ENCODE data around the gene PPP4R4. TPM values are rescaled to one million over a fixed set of nuclear protein-coding genes. Genes with fewer than 3 reads are reported as not detected.

The PPP4R4 gene
- polyA plus RNA-seq, 1 donor from 2014 or later = 4.8 TPM

DNA sequence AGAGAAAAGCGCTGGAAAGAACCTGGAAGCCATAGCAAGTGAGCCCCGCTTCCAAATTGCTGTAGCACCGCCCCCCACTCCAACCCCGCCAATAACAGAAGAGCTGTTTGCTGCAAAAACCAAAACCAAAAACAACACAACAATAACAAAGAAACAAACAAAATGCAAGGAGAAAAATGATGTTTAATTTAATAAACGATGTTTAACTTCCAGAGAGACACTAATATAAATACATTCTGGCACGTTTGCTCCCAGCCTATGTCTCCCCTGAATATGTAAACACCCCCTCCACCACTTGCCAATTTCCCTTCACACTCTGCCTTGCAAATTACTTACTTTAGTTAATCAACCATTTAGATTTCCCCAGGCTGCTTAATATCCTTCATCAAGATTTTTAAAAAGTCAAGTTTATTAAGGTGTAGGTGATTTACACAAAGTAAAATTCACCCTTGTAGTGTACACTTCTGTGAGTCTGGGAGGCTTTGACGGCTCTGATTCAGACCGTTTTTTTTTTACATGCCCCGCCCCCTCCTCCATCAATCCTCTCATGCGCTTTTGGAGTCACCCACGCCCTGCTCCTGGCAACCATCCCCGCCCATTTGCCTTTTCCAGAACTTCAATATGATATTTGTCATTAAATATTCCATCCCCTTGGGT is 44.2 kb upstream of the PPP4R4 start:
- no peaks in the 10 kb centered on the region for H3K9me2 ChIP-seq (ENCODE audit: insufficient read depth, low read length)
- H3K9ac ChIP-seq (ENCODE audit: low read length) = peak overlapping the region; percentile 51
- H3K36me3 ChIP-seq (ENCODE audit: insufficient read depth, low read length) = no peaks in the 10 kb centered on the region
- H3K9me3 ChIP-seq (ENCODE audit: low read length) = no peaks in the 10 kb centered on the region
- no peaks in the 10 kb centered on the region for H3K27me3 ChIP-seq (ENCODE audit: insufficient read depth, low read depth, low read length)
- H3F3A ChIP-seq (ENCODE audit: insufficient read depth, low read length, poor library complexity, severe bottlenecking) = no peaks in the 10 kb centered on the region
- H2AFZ ChIP-seq (ENCODE audit: low read depth, low read length) = peak overlapping the region; percentile 37
- H3K27ac ChIP-seq (ENCODE audit: low read length) = no peak overlapping the region
- no peak for TF ChIP-seq EZH2 (IDR thresholded peaks at IDR 0.05; ENCODE audit: borderline replicate concordance, insufficient read depth, low read length, poor library complexity, severe bottlenecking)
- no peak for TF ChIP-seq RAD21 (conservative IDR thresholded peaks at IDR 0.05)
- TF ChIP-seq, protein P1, sequence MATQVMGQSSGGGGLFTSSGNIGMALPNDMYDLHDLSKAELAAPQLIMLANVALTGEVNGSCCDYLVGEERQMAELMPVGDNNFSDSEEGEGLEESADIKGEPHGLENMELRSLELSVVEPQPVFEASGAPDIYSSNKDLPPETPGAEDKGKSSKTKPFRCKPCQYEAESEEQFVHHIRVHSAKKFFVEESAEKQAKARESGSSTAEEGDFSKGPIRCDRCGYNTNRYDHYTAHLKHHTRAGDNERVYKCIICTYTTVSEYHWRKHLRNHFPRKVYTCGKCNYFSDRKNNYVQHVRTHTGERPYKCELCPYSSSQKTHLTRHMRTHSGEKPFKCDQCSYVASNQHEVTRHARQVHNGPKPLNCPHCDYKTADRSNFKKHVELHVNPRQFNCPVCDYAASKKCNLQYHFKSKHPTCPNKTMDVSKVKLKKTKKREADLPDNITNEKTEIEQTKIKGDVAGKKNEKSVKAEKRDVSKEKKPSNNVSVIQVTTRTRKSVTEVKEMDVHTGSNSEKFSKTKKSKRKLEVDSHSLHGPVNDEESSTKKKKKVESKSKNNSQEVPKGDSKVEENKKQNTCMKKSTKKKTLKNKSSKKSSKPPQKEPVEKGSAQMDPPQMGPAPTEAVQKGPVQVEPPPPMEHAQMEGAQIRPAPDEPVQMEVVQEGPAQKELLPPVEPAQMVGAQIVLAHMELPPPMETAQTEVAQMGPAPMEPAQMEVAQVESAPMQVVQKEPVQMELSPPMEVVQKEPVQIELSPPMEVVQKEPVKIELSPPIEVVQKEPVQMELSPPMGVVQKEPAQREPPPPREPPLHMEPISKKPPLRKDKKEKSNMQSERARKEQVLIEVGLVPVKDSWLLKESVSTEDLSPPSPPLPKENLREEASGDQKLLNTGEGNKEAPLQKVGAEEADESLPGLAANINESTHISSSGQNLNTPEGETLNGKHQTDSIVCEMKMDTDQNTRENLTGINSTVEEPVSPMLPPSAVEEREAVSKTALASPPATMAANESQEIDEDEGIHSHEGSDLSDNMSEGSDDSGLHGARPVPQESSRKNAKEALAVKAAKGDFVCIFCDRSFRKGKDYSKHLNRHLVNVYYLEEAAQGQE (IDR thresholded peaks at IDR 0.05; ENCODE audit: borderline replicate concordance) = no peak
- TF ChIP-seq SMC3 (conservative IDR thresholded peaks at IDR 0.05; ENCODE audit: poor library complexity) = no peak
- TF ChIP-seq TAF1 (IDR thresholded peaks at IDR 0.05; ENCODE audit: low read depth) = no peak
- TF ChIP-seq, protein P2, sequence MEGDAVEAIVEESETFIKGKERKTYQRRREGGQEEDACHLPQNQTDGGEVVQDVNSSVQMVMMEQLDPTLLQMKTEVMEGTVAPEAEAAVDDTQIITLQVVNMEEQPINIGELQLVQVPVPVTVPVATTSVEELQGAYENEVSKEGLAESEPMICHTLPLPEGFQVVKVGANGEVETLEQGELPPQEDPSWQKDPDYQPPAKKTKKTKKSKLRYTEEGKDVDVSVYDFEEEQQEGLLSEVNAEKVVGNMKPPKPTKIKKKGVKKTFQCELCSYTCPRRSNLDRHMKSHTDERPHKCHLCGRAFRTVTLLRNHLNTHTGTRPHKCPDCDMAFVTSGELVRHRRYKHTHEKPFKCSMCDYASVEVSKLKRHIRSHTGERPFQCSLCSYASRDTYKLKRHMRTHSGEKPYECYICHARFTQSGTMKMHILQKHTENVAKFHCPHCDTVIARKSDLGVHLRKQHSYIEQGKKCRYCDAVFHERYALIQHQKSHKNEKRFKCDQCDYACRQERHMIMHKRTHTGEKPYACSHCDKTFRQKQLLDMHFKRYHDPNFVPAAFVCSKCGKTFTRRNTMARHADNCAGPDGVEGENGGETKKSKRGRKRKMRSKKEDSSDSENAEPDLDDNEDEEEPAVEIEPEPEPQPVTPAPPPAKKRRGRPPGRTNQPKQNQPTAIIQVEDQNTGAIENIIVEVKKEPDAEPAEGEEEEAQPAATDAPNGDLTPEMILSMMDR (IDR thresholded peaks at IDR 0.05; ENCODE audit: poor library complexity, severe bottlenecking) = no peak
- no peak for TF ChIP-seq POLR2AphosphoS5 (IDR thresholded peaks at IDR 0.05)
- TF ChIP-seq MXI1 (conservative IDR thresholded peaks at IDR 0.05; ENCODE audit: poor library complexity, severe bottlenecking) = no peak
- TF ChIP-seq EP300 (conservative IDR thresholded peaks at IDR 0.05; ENCODE audit: poor library complexity, severe bottlenecking) = no peak
- no peaks in the 10 kb centered on the region for H3K79me2 ChIP-seq (replicated peaks; ENCODE audit: insufficient read depth, low read length)
- H3K4me2 ChIP-seq (ENCODE audit: low read length) = peak overlapping the region; percentile 72
- H3K4me3 ChIP-seq (ENCODE audit: low read length) = peak overlapping the region; percentile 62
- H4K20me1 ChIP-seq (ENCODE audit: insufficient read depth) = no peaks in the 10 kb centered on the region

DNA sequence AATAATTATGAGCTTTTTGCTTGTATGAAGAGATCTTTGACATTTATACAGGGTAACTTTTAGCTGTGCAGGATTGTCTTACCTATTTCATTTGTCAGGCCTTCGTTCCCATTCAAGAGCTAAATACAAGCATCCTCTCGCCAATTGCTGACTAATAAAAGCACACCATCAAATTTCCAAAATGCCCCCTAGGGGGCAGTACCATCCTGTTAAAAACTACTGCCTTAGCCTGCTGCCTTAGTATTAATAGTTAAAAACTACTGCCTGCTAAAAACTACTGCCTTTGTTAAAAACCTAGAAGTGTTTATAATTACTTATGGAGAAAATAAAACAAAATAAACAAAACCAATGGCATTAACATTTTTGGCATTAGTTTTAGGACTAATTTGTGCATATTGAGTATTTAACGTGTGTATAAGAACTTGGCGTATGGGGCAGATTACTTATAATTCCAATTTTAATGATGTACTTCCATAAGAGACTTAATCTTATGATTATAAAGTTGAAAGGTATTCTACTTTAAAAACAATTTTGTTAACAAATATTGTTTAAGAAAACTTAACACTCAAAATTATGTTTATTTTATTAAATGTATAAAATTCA is 41.7 kb upstream of the PPP4R4 start:
- H2AFZ ChIP-seq (ENCODE audit: low read depth, low read length) = no peak overlapping the region
- no peak overlapping the region for H3K27ac ChIP-seq (ENCODE audit: low read length)
- no peaks in the 10 kb centered on the region for H4K20me1 ChIP-seq (ENCODE audit: insufficient read depth)
- no peaks in the 10 kb centered on the region for H3K9me3 ChIP-seq (ENCODE audit: low read length)
- no peak overlapping the region for H3K4me2 ChIP-seq (ENCODE audit: low read length)
- TF ChIP-seq, protein P2 (IDR thresholded peaks at IDR 0.05; ENCODE audit: poor library complexity, severe bottlenecking) = peak; percentile 87
- TF ChIP-seq TAF1 (IDR thresholded peaks at IDR 0.05; ENCODE audit: low read depth) (no peak), SMC3 (conservative IDR thresholded peaks at IDR 0.05; ENCODE audit: poor library complexity) (peak; percentile 84), RAD21 (conservative IDR thresholded peaks at IDR 0.05) (peak; percentile 87)
- TF ChIP-seq, protein P1 (IDR thresholded peaks at IDR 0.05; ENCODE audit: borderline replicate concordance) = no peak
- H3K4me3 ChIP-seq (ENCODE audit: low read length) = no peak overlapping the region
- no peaks in the 10 kb centered on the region for H3K36me3 ChIP-seq (ENCODE audit: insufficient read depth, low read length)
- no peaks in the 10 kb centered on the region for H3K79me2 ChIP-seq (replicated peaks; ENCODE audit: insufficient read depth, low read length)
- H3K9me2 ChIP-seq (ENCODE audit: insufficient read depth, low read length) = no peaks in the 10 kb centered on the region
- H3K9ac ChIP-seq (ENCODE audit: low read length) = no peak overlapping the region
- H3K27me3 ChIP-seq (ENCODE audit: insufficient read depth, low read depth, low read length) = no peaks in the 10 kb centered on the region
- no peaks in the 10 kb centered on the region for H3F3A ChIP-seq (ENCODE audit: insufficient read depth, low read length, poor library complexity, severe bottlenecking)
